Urothelium cell line (cell line): Measurements from ENCODE around the gene HK1.
"Not testable (repeated sequence)": the region's sequence is repeated elsewhere in the genome, so short reads cannot be mapped to it uniquely, and the experiment has no call there.

ENCODE experiments used
- DNase-seq: peaks from one replicate; pipeline ENCODE4 v3.0.0; 2011; ENCODE audit warnings: low spot score, mixed read lengths
- FAIRE-seq: peaks from 2 replicates; lab custom pipeline; 2011; peaks lifted over from hg19 to GRCh38; lab: Jason Lieb, UNC

The HK1 gene

GRCh38 chr10:69325637-69326523, 47.6 kb downstream of the HK1 start:
- FAIRE-seq, result not testable (repeated sequence)
- peak; percentile 59 for DNase-seq

- DNase-seq, result no peak
- no peak for FAIRE-seq
Observed at GRCh38 chr10:69326692-69327091, 48.4 kb downstream of the HK1 start.

- no peak for DNase-seq
Observed at GRCh38 chr10:69327463-69328379, 49.4 kb downstream of the HK1 start.

GRCh38 chr10:69328380-69328735, 50.1 kb downstream of the HK1 start:
- no peak for DNase-seq
- no peak for FAIRE-seq

More at GRCh38 chr10:69327463-69328379, 49.4 kb downstream of the HK1 start:
- FAIRE-seq, result no peak

- DNase-seq, FAIRE-seq: not testable (repeated sequence)
Observed at GRCh38 chr10:69328888-69329287, 50.6 kb downstream of the HK1 start.

- no peak for FAIRE-seq
Observed at GRCh38 chr10:69329721-69330178, 51.5 kb downstream of the HK1 start.

GRCh38 chr10:69331161-69331560, 52.9 kb downstream of the HK1 start:
- no peak for DNase-seq
- FAIRE-seq, result no peak

More at GRCh38 chr10:69329721-69330178, 51.5 kb downstream of the HK1 start:
- no peak for DNase-seq

GRCh38 chr10:69332278-69333010, 54.1 kb downstream of the HK1 start:
- no peak for FAIRE-seq
- no peak for DNase-seq

GRCh38 chr10:69333205-69333604, 54.9 kb downstream of the HK1 start:
- no peak for FAIRE-seq
- DNase-seq, result no peak

GRCh38 chr10:69333865-69334301, 55.6 kb downstream of the HK1 start:
- DNase-seq, FAIRE-seq: not testable (repeated sequence)

GRCh38 chr10:69334302-69335062, 56.2 kb downstream of the HK1 start:
- DNase-seq, result no peak
- no peak for FAIRE-seq

GRCh38 chr10:69335063-69335587, 56.8 kb downstream of the HK1 start:
- FAIRE-seq, result no peak
- DNase-seq, result no peak

- no peak for DNase-seq
- no peak for FAIRE-seq
Observed at GRCh38 chr10:69335613-69336012, 57.3 kb downstream of the HK1 start.

- no peak for FAIRE-seq
Observed at GRCh38 chr10:69336952-69337295, 58.6 kb downstream of the HK1 start.

GRCh38 chr10:69337296-69338132, 59.2 kb downstream of the HK1 start:
- no peak for DNase-seq

More at GRCh38 chr10:69336952-69337295, 58.6 kb downstream of the HK1 start:
- DNase-seq, result no peak

GRCh38 chr10:69338133-69338456, 59.8 kb downstream of the HK1 start:
- DNase-seq (no peak), FAIRE-seq (no peak)

More at GRCh38 chr10:69337296-69338132, 59.2 kb downstream of the HK1 start:
- FAIRE-seq, result no peak

- FAIRE-seq, result no peak
- no peak for DNase-seq
Observed at GRCh38 chr10:69338547-69339450, 60.5 kb downstream of the HK1 start.

GRCh38 chr10:69340695-69341094, 62.4 kb downstream of the HK1 start:
- FAIRE-seq (no peak), DNase-seq (no peak)
